HG03432 (cell line): Measurements from ENCODE around the gene TIAM2.
A peak's percentile ranks its signal among the peaks of the same experiment; 100 is the strongest.

Experiments
- ATAC-seq: cut with Tn5 transposase; IDR thresholded peaks from one replicate; pipeline ENCODE4 v1.9.1; 2021; ENCODE audit warnings: mild to moderate bottlenecking, moderate library complexity; ENCODE audit not compliant: unreplicated experiment

TIAM2 gene

GRCh38 chr6:155023717-155024116, 28.6 kb downstream of the TIAM2 start:
- no peak for ATAC-seq

DNA sequence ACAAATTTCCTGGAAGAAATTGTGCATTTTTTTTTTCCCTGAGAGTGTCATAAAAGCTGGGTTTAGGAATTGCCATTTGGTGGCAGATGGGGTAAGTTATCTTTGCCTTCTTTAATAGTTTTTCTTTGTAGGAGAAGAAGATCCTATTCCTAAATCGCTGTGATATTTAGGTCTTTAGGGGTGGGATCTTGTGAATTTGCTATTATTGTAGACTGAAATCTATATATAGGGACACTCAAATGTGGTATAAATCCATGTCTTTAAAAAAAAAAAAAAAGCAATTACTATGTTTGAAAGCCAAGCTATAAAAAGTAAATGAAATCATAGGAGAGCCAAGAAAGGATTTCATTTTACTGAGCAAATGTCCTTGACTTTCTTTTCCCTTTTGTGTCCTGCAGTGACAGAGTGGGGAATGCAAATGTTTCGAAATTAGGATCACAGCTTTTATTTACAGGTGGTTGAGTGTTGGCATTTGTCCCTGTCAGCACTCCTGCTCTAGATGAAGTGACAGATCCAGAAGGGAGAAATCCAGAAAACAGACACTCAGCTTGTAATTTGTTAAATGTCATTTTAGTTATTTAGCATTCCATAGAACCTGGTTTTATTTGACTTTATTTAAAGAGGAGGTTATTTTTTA, 29.4 kb downstream of the TIAM2 start:
- ATAC-seq, result no peak

GRCh38 chr6:155026022-155026705, 31.0 kb downstream of the TIAM2 start:
- no peak for ATAC-seq

- no peak for ATAC-seq
Measured at GRCh38 chr6:155026706-155027045, 31.6 kb downstream of the TIAM2 start.

DNA sequence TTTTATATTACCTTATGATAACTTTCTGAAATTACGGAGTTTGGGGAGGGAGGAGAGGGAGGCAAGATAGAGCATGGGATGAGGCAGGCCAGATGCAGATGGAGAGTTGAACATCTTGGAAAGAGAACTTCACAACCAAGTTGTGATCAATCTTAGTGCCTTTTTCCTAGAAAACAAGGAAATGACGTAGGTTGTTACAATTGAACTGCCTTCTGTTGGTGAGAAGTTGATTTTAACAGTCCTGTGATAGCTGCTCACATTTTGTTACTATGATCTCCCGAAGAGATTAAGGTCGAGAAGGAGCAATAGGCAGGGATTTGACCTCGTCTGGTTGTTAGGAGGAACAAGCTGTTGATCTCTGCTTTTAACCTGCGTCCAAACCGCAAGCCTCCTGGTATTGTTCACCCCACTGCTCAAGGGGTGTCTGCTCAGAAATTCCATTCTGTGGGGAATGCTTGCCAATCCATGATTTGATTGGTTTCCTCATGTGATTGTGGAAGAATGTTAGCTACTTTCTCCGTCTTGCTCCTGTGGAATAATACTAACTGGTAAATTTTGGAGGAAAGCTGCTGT, 35.1 kb downstream of the TIAM2 start:
- no peak for ATAC-seq

DNA sequence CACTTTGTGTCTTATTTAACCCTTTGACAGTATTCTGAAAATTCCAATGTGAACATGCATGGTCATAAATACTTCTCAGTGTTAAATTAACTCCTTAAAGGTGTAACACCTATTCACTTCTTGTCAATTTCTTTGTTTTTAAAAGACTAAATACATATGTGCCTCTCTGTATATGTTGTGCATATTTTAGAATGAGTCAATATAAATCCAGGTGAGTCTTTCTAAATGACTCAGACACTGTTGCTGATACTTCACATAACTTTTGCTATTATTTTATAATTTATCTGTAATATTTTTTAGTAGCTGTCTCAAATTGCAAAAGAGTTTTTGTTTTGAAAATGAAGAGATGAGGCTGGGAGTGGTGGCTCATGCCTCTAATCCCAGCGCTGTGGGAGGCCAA, 36.0 kb downstream of the TIAM2 start:
- ATAC-seq, result no peak

DNA sequence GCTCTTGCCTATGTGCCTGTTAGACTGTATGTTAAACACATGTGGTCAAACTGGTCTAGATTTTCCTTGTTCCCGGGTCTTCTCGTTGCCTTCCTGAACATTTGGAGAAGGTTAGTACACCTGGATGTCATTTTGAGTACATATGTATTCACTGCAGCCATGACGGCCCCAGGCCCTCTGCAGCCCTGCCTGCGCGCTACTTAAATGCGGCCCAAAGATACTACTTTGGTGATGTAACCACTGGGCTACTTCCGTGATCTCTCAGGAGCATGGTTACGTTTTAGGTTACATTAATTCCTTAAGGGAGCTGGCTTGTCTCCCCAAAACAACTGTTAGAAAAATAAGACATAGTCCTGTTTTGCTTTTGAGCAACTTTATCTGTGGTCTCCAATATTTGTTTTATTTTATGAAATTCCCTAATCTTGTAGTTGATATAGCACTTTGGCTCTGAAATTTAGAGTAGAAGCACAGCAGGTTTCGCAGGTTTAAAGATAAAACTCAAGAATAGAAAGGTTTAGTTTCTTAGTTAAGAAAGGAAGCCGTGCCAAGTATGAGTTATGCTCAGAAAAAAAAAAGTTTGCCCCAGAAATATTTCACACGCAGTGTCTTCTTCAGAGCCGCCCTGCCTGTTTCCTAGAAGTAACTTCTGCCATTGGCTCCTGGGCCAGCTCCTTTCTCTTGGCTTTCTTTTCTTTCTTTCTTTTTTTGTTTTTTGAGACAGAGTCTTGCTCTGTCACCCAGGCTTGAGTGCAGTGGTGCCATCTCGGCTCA, 38.1 kb downstream of the TIAM2 start:
- no peak for ATAC-seq

DNA sequence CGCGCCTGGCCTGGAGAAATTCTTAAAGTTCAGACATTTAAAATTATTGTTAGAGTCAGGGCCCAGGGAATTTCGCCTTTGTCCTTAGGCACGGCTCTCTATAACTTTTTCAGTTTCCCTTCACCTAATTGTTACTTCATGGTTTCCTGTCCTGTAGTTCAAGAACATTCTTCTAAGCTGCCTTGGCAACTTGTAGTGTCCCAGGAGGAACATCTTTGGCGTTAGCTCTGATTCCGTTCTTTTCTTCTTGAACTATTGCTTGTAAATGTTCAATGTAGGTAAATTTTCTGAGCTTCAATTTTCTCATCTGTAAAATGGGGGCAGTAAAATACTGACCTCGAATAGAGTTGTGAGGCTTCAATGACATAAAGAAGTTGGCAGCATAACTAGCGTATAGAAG, 41.8 kb downstream of the TIAM2 start:
- no peak for ATAC-seq

DNA sequence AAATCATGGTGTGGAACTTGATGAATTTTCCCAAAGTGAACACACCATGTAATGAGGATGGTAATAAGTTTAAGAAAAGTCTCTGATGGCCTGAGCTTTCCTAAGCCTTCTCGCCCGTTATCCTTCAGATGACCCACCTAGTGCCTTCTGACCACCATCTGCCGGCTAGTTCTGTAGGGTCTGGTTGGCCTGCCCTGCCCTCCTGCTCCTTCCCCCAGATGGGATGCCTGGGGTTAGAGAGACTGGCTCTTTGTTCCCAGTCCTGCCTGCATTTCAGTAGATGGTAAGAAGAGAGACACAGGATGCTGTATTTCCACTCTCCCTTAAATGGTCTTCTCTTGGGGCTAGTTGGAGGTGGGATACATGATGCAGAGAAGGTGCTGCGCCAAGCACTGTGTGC, 43.0 kb downstream of the TIAM2 start:
- no peak for ATAC-seq

DNA sequence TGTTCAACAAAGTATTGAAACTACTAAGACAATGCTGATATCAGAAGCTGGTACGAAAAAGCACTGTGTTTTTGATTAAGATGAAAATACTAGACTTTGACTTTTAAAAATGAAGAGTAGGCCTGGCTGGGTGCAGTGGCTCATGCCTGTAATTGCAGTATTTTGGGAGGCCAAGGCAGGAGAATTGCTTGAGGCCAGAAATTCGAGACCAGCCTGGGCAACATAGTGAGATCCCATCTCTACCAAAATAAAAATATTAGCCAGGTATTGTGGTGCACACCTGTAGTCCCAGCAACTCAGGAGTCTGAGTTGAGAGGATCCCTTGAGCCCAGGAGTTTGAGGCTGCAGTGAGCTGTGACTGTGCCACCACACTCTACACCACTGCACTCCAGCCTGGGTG, 43.4 kb downstream of the TIAM2 start:
- ATAC-seq, result no peak

GRCh38 chr6:155039618-155040017, 44.5 kb downstream of the TIAM2 start:
- no peak for ATAC-seq

GRCh38 chr6:155040154-155040553, 45.0 kb downstream of the TIAM2 start:
- ATAC-seq, result no peak

- ATAC-seq, result no peak
Measured at GRCh38 chr6:155040901-155041650, 46.0 kb downstream of the TIAM2 start.

- no peak for ATAC-seq
Measured at GRCh38 chr6:155041741-155042279, 46.7 kb downstream of the TIAM2 start.

GRCh38 chr6:155042983-155043382, 47.9 kb downstream of the TIAM2 start:
- no peak for ATAC-seq

DNA sequence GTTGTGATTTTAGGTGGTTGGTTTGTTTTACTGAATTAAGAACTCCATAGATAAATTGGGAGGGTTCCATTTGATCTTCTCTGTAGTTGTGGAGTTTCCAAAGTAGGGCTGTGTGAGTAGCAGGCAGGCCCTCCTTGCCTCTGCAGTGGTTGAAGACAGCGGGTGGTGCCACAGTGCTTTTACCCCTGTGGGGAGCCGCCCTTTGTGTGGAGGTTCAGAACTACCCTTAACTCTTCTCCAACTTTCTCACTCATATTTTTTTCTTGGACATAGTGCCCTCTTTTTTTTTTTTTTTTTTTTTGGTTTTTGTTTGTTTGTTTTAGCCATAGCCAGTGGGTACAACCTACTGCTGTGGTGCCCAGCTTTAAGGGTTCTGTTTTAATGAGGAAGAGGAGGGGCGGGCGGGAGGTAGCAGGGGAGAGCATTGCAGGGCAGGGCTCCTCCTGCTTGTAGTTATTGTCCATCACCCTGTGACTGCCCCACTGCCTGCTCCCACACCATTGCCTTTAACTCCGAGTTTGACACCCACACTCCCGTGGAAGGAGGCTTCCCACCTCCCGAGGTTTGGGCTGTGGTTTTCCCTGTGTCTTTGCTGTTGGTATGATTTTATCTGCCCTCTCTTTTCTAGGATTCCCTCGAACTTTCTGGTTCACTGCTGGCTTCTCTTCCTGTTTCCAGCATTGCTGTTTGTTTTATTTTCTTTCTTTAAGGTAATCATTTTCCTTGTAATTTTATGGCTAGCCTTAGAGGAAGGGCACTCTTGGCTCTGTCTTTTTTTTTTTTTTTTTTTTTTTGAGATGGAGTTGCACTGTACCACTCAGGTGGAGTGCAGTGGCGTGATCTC, 50.7 kb downstream of the TIAM2 start:
- no peak for ATAC-seq

DNA sequence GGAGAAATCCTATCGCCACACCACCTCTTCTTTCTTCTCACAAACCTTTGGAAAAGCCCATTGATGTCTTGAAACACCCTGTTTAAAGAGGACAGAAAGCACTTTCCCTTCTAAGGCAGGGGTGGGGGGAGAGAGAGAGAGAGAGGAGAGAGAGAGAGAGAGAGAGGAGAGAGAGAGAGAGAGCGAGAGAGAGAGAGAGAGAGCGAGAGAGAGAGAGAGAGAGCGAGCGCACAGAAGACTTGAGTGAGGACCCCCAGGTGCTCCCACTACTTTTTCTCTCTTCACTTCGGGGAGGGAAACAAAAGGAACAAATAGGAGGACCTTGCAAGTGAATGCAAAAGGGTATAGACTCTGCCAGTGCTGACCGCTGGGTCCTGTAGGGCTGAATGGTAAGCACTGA, 52.4 kb downstream of the TIAM2 start:
- no peak for ATAC-seq

DNA sequence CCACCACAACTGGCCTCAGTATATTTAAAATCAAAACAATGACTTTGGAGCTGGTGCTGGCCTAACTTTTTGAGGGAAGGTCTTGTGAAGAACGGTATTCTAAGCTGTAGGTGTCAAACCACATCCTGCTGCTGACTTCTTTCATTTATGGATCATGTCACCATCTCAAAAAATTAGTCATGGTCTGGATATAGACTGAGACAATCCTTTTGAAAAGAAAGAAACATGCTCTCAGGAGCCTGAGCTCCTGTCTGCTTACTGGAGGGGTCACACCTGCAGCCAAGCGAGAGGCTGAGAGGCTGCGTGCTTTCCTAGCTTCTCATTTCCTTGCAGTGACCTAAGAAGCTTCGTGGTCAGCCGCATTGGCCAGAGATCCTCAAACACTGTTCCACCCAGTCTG, 55.2 kb downstream of the TIAM2 start:
- ATAC-seq, result peak; percentile 93

- no peak for ATAC-seq
Measured at GRCh38 chr6:155054491-155055250, 59.6 kb downstream of the TIAM2 start.
